HL-60 (cell line): ENCODE data around the gene TUBB4A.

Source experiments
- DNase-seq, 2 experiments: peaks; one replicate each; pipeline ENCODE4 v3.0.0-alpha.2; 2010 to 2020; ENCODE audit warnings: low read depth in 1 of 2, low spot score in 1 of 2
- H3K27ac ChIP-seq: fragments of 250-450 bp; sonication (Bioruptor Pico); replicated peaks from 2 replicates; pipeline ENCODE4 v1.5.1; 2020; ENCODE audit warnings: mild to moderate bottlenecking, moderate library complexity
- H3K27me3 ChIP-seq: fragments of 250-450 bp; sonication (Bioruptor Pico); 2 replicates; pipeline ENCODE4 v1.5.1; 2021; ENCODE audit warnings: mild to moderate bottlenecking, moderate library complexity; ENCODE audit not compliant: insufficient read depth, poor library complexity, severe bottlenecking
- H3K4me3 ChIP-seq: replicated peaks from 2 replicates; pipeline ENCODE4 v1.5.1; 2011; ENCODE audit warnings: mild to moderate bottlenecking, control low read depth, low read length; ENCODE audit not compliant: insufficient read depth
- CTCF ChIP-seq: IDR thresholded peaks from one replicate; pipeline ENCODE4 v1.5.1; 2011; ENCODE audit warnings: low read length, control low read depth, inconsistent platforms; ENCODE audit not compliant: insufficient read depth
- GABPA ChIP-seq: IDR thresholded peaks from 2 replicates; pipeline ENCODE4 v1.6.1; 2012; ENCODE audit warnings: low read depth
- POLR2AphosphoS5 ChIP-seq: IDR thresholded peaks from 2 replicates; pipeline ENCODE4 v1.6.1; 2012; ENCODE audit warnings: low read depth
- REST ChIP-seq: IDR thresholded peaks from 2 replicates; pipeline ENCODE4 v1.6.1; 2012; ENCODE audit warnings: low read depth; ENCODE audit not compliant: insufficient replicate concordance
- SPI1 ChIP-seq: IDR thresholded peaks from 2 replicates; pipeline ENCODE4 v1.6.1; 2012; ENCODE audit warnings: low read depth, mild to moderate bottlenecking, borderline replicate concordance

Gene TUBB4A

GRCh38 chr19:6528544-6529121 is 26.5 kb upstream of the TUBB4A start:
- peak in 1 of 2 experiments; percentile 86 for DNase-seq
- Histone ChIP-seq H3K27ac (peak overlapping the region; percentile 13; the same call in 1 of the 2 replicates), H3K4me3 (no peak overlapping the region), H3K27me3 (no peaks in the 10 kb centered on the region)
- TF ChIP-seq POLR2AphosphoS5: peak; percentile 69
- TF ChIP-seq GABPA: no peak
- peak; percentile 73; the same call in 1 of the 2 replicates for TF ChIP-seq SPI1
- TF ChIP-seq CTCF: no peak
- TF ChIP-seq REST: no peak

GRCh38 chr19:6527893-6528543 is 25.9 kb upstream of the TUBB4A start:
- peak in 1 of 2 experiments; percentile 29 for DNase-seq
- Histone ChIP-seq H3K4me3 (no peak overlapping the region), H3K27me3 (no peaks in the 10 kb centered on the region), H3K27ac (peak overlapping the region; percentile 13; the same call in 1 of the 2 replicates)
- TF ChIP-seq POLR2AphosphoS5: no peak
- TF ChIP-seq SPI1: no peak
- no peak for TF ChIP-seq REST

- no peak for DNase-seq
- H3K4me3 ChIP-seq: no peak overlapping the region
- H3K27ac ChIP-seq: no peak overlapping the region
- TF ChIP-seq REST (no peak), CTCF (no peak), SPI1 (no peak), GABPA (no peak), POLR2AphosphoS5 (no peak)
- no peaks in the 10 kb centered on the region for H3K27me3 ChIP-seq
Observed at GRCh38 chr19:6524311-6524710, 22.2 kb upstream of the TUBB4A start.
